Esophagus squamous epithelium (tissue), 4 donors: Measurements from ENCODE around the gene ABCB11.

Source experiments
- CTCF ChIP-seq, 6 experiments: fragments of 450-650 bp in 4 of 6; fragments of 200-600 bp in 2 of 6; sonication (generic) in 2 of 6; IDR thresholded peaks; one replicate each; pipeline ENCODE4 v1.5.1; 2016 to 2019; ENCODE audit warnings: antibody characterized with exemption in 6 of 6, mild to moderate bottlenecking in 4 of 6, moderate library complexity in 4 of 6
- POLR2A ChIP-seq, 4 donors: fragments of 450-650 bp; IDR thresholded peaks; one replicate each; pipeline ENCODE4 v1.6.1; 2017; ENCODE audit warnings: antibody characterized with exemption in 4 of 4, mild to moderate bottlenecking in 4 of 4, moderate library complexity in 3 of 4

- no peak for TF ChIP-seq POLR2A (IDR thresholded peaks at IDR 0.05)
- peak; percentile 71 to 91 (median 84) for TF ChIP-seq CTCF (IDR thresholded peaks at IDR 0.05)
Observed at GRCh38 chr2:168961450-168962229, 69.5 kb downstream of the ABCB11 start.
